RWPE1 (cell line): ENCODE results near the gene RNF144A.
"Not testable (repeated sequence)": the region's sequence is repeated elsewhere in the genome, so short reads cannot be mapped to it uniquely, and the experiment has no call there.

Source experiments
- CTCF ChIA-PET: fragments of 350-600 bp; sonication (Branson Sonifier 250); formaldehyde crosslinking; extraction: SDS; loops from one replicate; lab custom pipeline; 2021; lab: Yijun Ruan, JAX
- POLR2A ChIA-PET: fragments of 400-600 bp; formaldehyde crosslinking; extraction: SDS; loops from one replicate; lab custom pipeline; 2020; ENCODE audit warnings: antibody characterized with exemption; ENCODE audit not compliant: low non-redundant PET; lab: Yijun Ruan, JAX
- DNase-seq: peaks from one replicate; pipeline ENCODE4 v3.0.0; 2012; ENCODE audit warnings: low spot score
- H3K27ac ChIP-seq: fragments of 450-650 bp; 2 replicates; pipeline ENCODE4 v1.5.1; 2017
- TF ChIP-seq, protein P1 (sequence below): fragments of 450-650 bp; conservative IDR thresholded peaks from 2 replicates; pipeline ENCODE4 v1.5.1; 2017; ENCODE audit warnings: low read depth, mild to moderate bottlenecking

The RNF144A gene

DNA sequence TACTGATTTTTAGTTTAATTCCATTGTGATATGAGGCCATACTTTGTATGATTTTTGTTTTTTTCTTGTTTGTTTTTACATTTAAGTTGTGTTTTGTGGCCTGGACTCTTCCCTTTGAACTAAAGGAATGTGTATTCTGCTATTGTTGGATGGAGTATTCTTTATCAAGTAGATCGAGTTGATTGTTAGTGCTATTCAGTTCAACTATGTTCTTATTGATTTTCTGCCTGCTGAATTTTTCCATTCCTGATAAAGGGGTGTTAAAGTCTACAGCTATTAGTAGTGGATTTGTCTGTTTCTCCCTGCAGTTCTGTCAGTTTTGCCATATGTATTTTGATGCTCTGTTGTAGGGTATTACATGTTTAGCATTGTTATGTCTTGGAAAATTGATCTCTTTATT lies 14.5 kb downstream of the RNF144A start:
- TF ChIP-seq, protein P1, sequence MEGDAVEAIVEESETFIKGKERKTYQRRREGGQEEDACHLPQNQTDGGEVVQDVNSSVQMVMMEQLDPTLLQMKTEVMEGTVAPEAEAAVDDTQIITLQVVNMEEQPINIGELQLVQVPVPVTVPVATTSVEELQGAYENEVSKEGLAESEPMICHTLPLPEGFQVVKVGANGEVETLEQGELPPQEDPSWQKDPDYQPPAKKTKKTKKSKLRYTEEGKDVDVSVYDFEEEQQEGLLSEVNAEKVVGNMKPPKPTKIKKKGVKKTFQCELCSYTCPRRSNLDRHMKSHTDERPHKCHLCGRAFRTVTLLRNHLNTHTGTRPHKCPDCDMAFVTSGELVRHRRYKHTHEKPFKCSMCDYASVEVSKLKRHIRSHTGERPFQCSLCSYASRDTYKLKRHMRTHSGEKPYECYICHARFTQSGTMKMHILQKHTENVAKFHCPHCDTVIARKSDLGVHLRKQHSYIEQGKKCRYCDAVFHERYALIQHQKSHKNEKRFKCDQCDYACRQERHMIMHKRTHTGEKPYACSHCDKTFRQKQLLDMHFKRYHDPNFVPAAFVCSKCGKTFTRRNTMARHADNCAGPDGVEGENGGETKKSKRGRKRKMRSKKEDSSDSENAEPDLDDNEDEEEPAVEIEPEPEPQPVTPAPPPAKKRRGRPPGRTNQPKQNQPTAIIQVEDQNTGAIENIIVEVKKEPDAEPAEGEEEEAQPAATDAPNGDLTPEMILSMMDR = no peak
- no peak overlapping the region for H3K27ac ChIP-seq
- CTCF ChIA-PET = interaction anchor here (0.6 kb wide), 1 partner anchor 41 kb away, joined by 3 read pairs; no protein-coding TSS in a partner anchor
- POLR2A ChIA-PET = no interaction called here
- no peak for DNase-seq

DNA sequence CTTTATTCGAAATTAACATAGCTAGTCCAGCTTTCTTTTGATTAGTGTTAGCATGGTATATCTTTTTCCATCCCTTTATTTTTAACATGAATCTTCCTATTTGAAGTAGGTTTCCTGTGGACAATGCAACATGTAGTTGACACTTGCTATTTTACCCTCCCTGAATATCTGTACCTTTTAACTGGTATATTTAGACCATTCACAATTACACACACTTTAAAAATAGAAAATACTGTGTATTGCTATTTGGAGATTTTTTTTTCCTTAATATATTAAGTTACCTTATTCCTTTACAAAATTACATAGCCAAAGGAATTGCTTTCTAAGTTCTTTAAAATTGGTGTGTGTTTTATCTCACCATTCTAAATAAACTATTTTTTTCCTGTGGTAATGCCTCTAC lies 15.0 kb downstream of the RNF144A start:
- CTCF ChIA-PET = interaction anchor here (0.6 to 0.8 kb wide), 2 partner anchors 16 to 40 kb away, joined by 3 to 5 read pairs; no protein-coding TSS in a partner anchor

DNA sequence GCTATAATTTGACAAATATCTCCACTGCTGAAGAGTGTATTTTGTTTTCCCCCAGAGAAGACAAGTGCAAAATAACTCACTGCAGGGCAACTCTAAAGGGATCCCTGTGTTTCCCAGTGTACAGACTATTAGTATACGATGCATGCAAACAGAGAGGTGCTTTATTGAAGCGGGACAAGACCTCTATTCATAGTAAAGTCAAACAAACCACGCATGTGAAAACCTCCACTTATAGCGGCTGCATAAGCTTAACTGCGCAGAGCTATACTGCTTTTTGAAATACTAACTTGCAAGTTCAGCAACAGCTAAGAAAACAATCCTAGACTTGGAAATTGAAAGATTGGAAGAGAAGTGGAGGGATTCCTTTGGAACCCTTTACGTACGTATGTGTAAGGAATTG lies 15.6 kb downstream of the RNF144A start:
- ChIA-PET POLR2A (no interaction called here), CTCF (interaction anchor here (0.7 to 0.8 kb wide), 2 partner anchors 16 to 1553 kb away, joined by 3 to 5 read pairs; no protein-coding TSS in a partner anchor)
- TF ChIP-seq, protein P1 = no peak
- H3K27ac ChIP-seq = no peak overlapping the region
- DNase-seq = no peak

More for the DNA sequence above, 15.0 kb downstream of the RNF144A start:
- POLR2A ChIA-PET = no interaction called here
- TF ChIP-seq, protein P1 = no peak
- no peak for DNase-seq
- no peak overlapping the region for H3K27ac ChIP-seq

DNA sequence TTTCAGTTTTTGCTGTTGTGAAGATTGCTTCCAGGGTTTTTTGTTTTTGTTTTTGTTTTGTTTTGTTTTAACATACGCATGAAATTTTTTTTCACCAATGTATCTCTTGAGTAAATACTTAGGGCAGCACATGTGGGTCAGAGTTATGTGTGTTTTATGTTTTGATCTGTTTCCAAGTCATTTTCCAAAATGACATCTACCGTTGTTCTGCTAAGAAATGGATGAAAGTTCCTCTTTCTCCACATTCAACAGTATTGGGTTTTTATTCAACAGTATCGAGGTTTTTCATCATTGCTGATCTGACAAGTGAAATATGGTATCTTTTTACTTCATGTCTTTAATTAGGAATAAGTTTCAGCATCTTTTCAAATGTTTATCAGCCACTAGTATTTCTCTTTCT lies 16.7 kb downstream of the RNF144A start:
- CTCF ChIA-PET = no interaction called here
- H3K27ac ChIP-seq = no peak overlapping the region
- no peak for DNase-seq
- POLR2A ChIA-PET = no interaction called here
- TF ChIP-seq, protein P1 = no peak

DNA sequence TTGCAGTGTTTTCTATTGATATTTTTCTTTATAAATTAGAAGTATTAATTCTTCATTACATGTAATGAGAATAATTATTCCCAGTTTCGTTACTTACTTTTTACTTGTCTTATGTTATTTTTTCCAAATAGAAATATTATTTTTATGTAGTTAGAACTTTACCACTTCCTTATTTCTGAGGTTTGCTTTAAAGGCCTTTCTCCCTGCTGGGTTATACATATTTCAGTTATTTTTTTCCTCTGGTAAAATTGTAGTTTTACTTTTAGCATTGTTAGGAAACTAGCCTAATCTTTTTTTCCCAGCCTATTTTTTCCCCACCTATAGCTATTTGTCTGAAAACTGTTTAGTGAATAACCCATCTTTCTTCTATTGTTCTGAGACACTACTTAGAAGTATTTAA lies 17.1 kb downstream of the RNF144A start:
- DNase-seq = no peak
- no peak overlapping the region for H3K27ac ChIP-seq
- TF ChIP-seq, protein P1 = no peak
- CTCF ChIA-PET = no interaction called here
- POLR2A ChIA-PET = no interaction called here

DNA sequence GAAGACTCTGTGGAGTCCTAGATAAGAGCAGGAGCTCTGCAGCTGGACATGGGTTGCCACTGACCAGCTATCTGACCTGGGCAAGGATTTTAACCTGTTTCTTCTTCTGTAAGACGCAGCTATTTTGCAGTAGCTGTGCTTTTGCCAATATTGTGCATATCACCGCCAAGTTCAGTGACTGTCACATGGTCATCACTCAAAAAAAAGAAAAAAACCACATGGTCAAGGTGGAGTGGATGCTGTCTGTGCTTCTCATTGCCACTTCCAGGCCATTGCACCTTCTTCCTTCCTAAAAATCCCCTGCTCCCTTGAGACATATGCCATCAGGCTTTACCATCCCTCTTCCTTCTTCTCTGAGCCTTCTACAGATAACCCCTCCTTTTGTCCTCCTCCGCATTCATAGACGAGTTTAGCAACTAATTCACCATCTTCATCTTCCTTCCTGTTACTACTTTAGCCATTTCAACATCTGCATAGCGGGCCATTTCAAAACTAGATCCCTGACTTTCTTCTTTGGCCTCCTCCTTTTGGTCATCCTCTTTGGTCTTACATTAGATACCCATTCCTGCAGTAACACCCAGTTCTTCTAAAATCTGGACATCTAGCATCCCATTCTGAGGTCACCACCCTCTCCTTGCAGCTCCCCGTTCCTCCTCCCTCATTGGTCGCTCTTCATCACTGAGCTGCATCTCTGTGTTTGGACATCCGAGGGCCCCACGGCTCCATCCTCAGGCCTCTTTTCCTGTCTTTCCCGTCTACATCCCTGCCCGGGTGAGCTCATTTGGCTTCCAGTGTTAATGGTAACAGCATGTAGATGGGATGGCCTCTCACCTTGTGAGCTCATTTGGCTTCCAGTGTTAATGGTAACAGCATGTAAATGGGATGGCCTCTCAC lies 17.8 kb downstream of the RNF144A start:
- ChIA-PET POLR2A (no interaction called here), CTCF (interaction anchor here (0.6 kb wide), 1 partner anchor 13 kb away, joined by 4 read pairs; no protein-coding TSS in a partner anchor)
- TF ChIP-seq, protein P1 = no peak
- DNase-seq = no peak
- no peak overlapping the region for H3K27ac ChIP-seq

DNA sequence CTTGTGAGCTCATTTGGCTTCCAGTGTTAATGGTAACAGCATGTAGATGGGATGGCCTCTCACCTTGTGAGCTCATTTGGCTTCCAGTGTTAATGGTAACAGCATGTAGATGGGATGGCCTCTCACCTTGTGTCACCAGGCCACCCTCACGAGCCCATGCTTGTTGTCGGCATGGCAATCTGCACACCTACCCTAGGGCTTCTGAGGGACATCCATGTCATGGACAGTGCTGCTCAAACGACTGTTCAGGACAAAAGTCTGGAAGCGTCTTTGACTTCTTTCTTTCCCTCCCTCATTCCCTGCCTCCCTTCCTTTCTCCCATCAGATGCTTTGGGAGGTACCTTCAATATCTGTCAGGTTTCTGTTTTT lies 18.4 kb downstream of the RNF144A start:
- POLR2A ChIA-PET = not testable (repeated sequence)

More for the DNA sequence above, 18.4 kb downstream of the RNF144A start:
- H3K27ac ChIP-seq, DNase-seq: not testable (repeated sequence)
- CTCF ChIA-PET = interaction anchor here (0.6 kb wide), 1 partner anchor 12 kb away, joined by 4 read pairs; no protein-coding TSS in a partner anchor
